IMR-90 (cell line): ENCODE measurements around the gene COMP. TPM values are rescaled to one million over a fixed set of nuclear protein-coding genes. Genes with fewer than 3 reads are reported as not detected.
A peak's percentile ranks its signal among the peaks of the same experiment; 100 is the strongest.

ENCODE experiments used
- ATAC-seq: fragments of 200-7000 bp; cut with Tn5 transposase; 2 replicates; pipeline ENCODE4 v1.9.1; 2020; ENCODE audit warnings: low read depth, mild to moderate bottlenecking, moderate library complexity
- BruUV-seq: library from RNA; stranded (reverse); fragments of 400-500 nt; replicated peaks from 2 replicates; lab custom pipeline; 2021; lab: Mats Ljungman, UMichigan
- CTCF ChIA-PET: fragments of 300-600 bp; formaldehyde crosslinking; extraction: SDS; loops from one replicate; lab custom pipeline; 2021; ENCODE audit warnings: antibody characterized with exemption; lab: Yijun Ruan, JAX
- POLR2A ChIA-PET: fragments of 300-600 bp; sonication (Branson Sonifier 250); formaldehyde crosslinking; loops from one replicate; lab custom pipeline; 2022; ENCODE audit warnings: antibody characterized with exemption; ENCODE audit not compliant: unreplicated experiment; lab: Charles Lee
- DNase-seq: peaks from one replicate; pipeline ENCODE4 v3.0.0; 2013
- H2AFZ ChIP-seq: replicated peaks from 2 replicates; pipeline ENCODE3; 2013; ENCODE audit warnings: low read length, mild to moderate bottlenecking; ENCODE audit not compliant: poor library complexity
- H2AK5ac ChIP-seq: 2 replicates; pipeline ENCODE4 v1.6.1; 2013; ENCODE audit warnings: low read depth, low read length, inconsistent platforms
- H2AK9ac ChIP-seq: replicated peaks from 2 replicates; pipeline ENCODE3; 2013; ENCODE audit warnings: mild to moderate bottlenecking, low read depth, low read length, moderate library complexity; ENCODE audit not compliant: poor library complexity
- H2BK120ac ChIP-seq: 2 replicates; pipeline ENCODE4 v1.6.1; 2013; ENCODE audit warnings: low read depth, low read length, inconsistent platforms
- H2BK15ac ChIP-seq: 3 replicates; pipeline ENCODE4 v1.6.1; 2013; ENCODE audit warnings: low read depth, low read length, inconsistent platforms
- H2BK20ac ChIP-seq: 2 replicates; pipeline ENCODE4 v1.6.1; 2013; ENCODE audit warnings: low read depth, mild to moderate bottlenecking, inconsistent platforms, low read length, moderate library complexity
- H2BK5ac ChIP-seq: 2 replicates; pipeline ENCODE4 v1.6.1; 2013; ENCODE audit warnings: mild to moderate bottlenecking, low read depth, low read length, inconsistent platforms; ENCODE audit not compliant: poor library complexity, severe bottlenecking
- H3K14ac ChIP-seq: replicated peaks from 2 replicates; pipeline ENCODE4 v1.6.1; 2013; ENCODE audit warnings: low read depth, low read length, inconsistent platforms
- H3K18ac ChIP-seq: 2 replicates; pipeline ENCODE4 v1.6.1; 2013; ENCODE audit warnings: low read depth, low read length, control low read depth
- H3K23ac ChIP-seq: 2 replicates; pipeline ENCODE4 v1.6.1; 2013; ENCODE audit warnings: low read depth, low read length, inconsistent platforms
- H3K27ac ChIP-seq: 2 replicates; pipeline ENCODE4 v1.5.1; 2013; ENCODE audit warnings: mild to moderate bottlenecking, control low read depth, low read length; ENCODE audit not compliant: insufficient read depth
- H3K27me3 ChIP-seq: 2 replicates; pipeline ENCODE4 v1.6.1; 2013; ENCODE audit warnings: low read length; ENCODE audit not compliant: control insufficient read depth, insufficient read depth
- H3K36me3 ChIP-seq: 2 replicates; pipeline ENCODE4 v1.6.1; 2013; ENCODE audit warnings: low read length, mixed read lengths; ENCODE audit not compliant: control insufficient read depth, insufficient read depth
- H3K4ac ChIP-seq: 2 replicates; pipeline ENCODE4 v1.6.1; 2013; ENCODE audit warnings: low read depth, low read length, inconsistent platforms
- H3K4me1 ChIP-seq: 2 replicates; pipeline ENCODE4 v1.6.1; 2013; ENCODE audit warnings: low read length, mixed read lengths; ENCODE audit not compliant: control insufficient read depth, insufficient read depth
- H3K4me2 ChIP-seq: 2 replicates; pipeline ENCODE4 v1.6.1; 2013; ENCODE audit warnings: low read depth, mild to moderate bottlenecking, control low read depth, low read length, moderate library complexity
- H3K4me3 ChIP-seq: 2 replicates; pipeline ENCODE4 v1.5.1; 2013; ENCODE audit warnings: low read depth, mild to moderate bottlenecking, control low read depth, low read length, moderate library complexity; ENCODE audit not compliant: insufficient read depth
- H3K56ac ChIP-seq: 2 replicates; pipeline ENCODE4 v1.6.1; 2013; ENCODE audit warnings: low read length, inconsistent platforms; ENCODE audit not compliant: insufficient read depth; ENCODE audit errors: extremely low read depth
- H3K79me1 ChIP-seq, 2 experiments: 2 replicates each; pipeline ENCODE4 v1.6.1; 2013; ENCODE audit warnings: low read length in 2 of 2, inconsistent platforms in 1 of 2, low read depth in 1 of 2
- H3K9ac ChIP-seq: 2 replicates; pipeline ENCODE4 v1.6.1; 2013; ENCODE audit warnings: low read depth, low read length, control low read depth
- H3K9me1 ChIP-seq: 2 replicates; pipeline ENCODE4 v1.6.1; 2013; ENCODE audit warnings: low read length, inconsistent platforms; ENCODE audit not compliant: insufficient read depth
- H3K9me3 ChIP-seq: 2 replicates; pipeline ENCODE4 v1.6.1; 2013; ENCODE audit warnings: low read length; ENCODE audit not compliant: control insufficient read depth, insufficient read depth
- H4K20me1 ChIP-seq: 2 replicates; pipeline ENCODE4 v1.6.1; 2013; ENCODE audit warnings: low read length, inconsistent platforms; ENCODE audit not compliant: insufficient read depth
- H4K5ac ChIP-seq: 2 replicates; pipeline ENCODE4 v1.6.1; 2013; ENCODE audit warnings: mild to moderate bottlenecking, low read depth, low read length, control low read depth
- H4K8ac ChIP-seq, 2 experiments: 2 replicates each; pipeline ENCODE4 v1.6.1; 2013; ENCODE audit warnings: low read depth in 2 of 2, low read length in 2 of 2, control low read depth in 1 of 2, inconsistent platforms in 1 of 2
- H4K91ac ChIP-seq: 2 replicates; pipeline ENCODE4 v1.6.1; 2013; ENCODE audit warnings: low read depth, low read length, inconsistent platforms; ENCODE audit not compliant: insufficient read depth
- FOS ChIP-seq: fragments of 150-350 bp; IDR thresholded peaks from 2 replicates; pipeline ENCODE4 v1.6.1; 2016; ENCODE audit warnings: low read depth, low read length
- WGBS, 2 experiments: methylation state at CpG; one replicate each; pipeline versions ENCODE4 v1.1.5 to v1.1.7; 2013; ENCODE audit warnings: missing lambda C conversion rate in 2 of 2; ENCODE audit not compliant: insufficient read length in 1 of 2; ENCODE audit errors: extremely low coverage in 2 of 2; 5-methylcytosine and 5-hydroxymethylcytosine counted together
- dilution Hi-C: fragments of 300-500 bp; cut with HindIII; formaldehyde crosslinking; loops from one replicate; pipeline ENCODE4 v1.14.3; 2018; ENCODE audit warnings: low sequenced_read_pairs; ENCODE audit not compliant: unreplicated experiment
- in situ Hi-C: fragments of 300-500 bp; cut with MboI; formaldehyde crosslinking; loops from 3 replicates; pipeline ENCODE4 v1.14.3; 2019; ENCODE audit warnings: low sequenced_read_pairs, inconsistent platforms, mixed read lengths
- intact Hi-C: fragments of 100-400 bp; cut with micrococcal nuclease; formaldehyde crosslinking; loops from 2 replicates; pipeline ENCODE4 v1.10.0; 2022
- polyA plus RNA-seq, 3 experiments: library from polyadenylated mRNA; depleted of rRNA; stranded (reverse); fragments of >200 nt; gene quantifications; 2 replicates each; pipeline ENCODE4 v1.2.3, GENCODE V29; 2012; ENCODE audit warnings: low replicate concordance in 1 of 3
- total RNA-seq: library from RNA; depleted of rRNA; stranded (reverse); fragments of >200 nt; gene quantifications from 2 replicates; pipeline ENCODE4 v1.2.3, GENCODE V29; 2012
- TF ChIP-seq, protein P1 (sequence below): conservative IDR thresholded peaks from 2 replicates; pipeline ENCODE4 v1.5.1; 2012; ENCODE audit warnings: mild to moderate bottlenecking, low read depth, low read length, improper control_type of control experiment

Gene COMP
- total and polyA plus RNA-seq, 2 of the 4 experiments (the other 2 are of a cell fraction), result under 0.01 to 0.43 TPM

DNA sequence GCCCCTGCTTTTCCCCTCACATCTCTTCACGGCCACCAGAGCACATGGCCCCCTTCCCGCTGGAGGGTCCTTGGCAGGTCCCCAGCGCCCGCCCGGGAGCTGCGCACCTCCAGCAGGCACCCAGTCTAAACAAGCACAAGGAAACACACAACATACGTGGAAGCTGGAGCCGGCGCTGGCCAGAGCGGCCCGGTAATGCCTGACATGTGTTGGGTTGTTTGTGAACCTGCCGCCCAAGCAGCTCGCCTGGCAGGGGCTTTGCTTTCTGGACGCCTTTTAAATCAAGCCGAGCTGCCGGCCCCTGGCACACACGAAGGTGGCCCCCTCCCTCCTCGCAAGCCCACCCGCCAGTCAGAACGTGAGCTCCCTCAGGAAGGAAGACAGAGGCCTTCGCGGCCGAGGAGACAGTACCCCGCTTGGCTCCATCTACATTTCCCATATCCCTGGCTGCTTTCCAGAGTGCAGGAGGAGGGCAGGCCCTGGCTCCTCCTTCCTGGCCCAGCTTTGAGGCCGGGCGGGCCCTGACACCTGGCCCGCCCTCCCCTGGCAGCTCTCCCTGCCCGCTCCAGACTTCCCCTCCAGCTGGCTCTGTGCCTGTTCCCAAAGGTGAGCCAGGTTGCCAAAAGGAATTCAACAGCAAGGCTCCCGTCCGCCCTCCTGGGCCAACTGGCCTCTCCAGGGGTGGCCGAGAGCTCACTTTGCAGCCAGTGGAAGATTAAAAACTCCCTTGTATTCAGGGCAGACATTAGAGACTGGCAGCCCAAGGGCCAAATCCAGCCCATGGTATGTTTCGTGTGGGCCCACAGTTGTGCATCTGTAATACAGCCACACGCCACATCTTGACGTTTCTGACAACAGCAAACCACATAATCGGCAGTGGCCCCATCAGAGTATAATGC lies 28.7 kb downstream of the COMP start:
- H3K9ac ChIP-seq, result no peak overlapping the region
- H3K4ac ChIP-seq, result no peak overlapping the region
- no peak overlapping the region for H4K91ac ChIP-seq
- no peak overlapping the region for H2BK120ac ChIP-seq
- DNase-seq (no peak), ATAC-seq (no peak; the same call in 1 of the 2 replicates)
- no peak overlapping the region for H3K4me3 ChIP-seq
- H2AK5ac ChIP-seq, result no peak overlapping the region
- H3K27me3 ChIP-seq, result no peaks in the 10 kb centered on the region
- no peak overlapping the region for H3K56ac ChIP-seq
- no peaks in the 10 kb centered on the region for H3K79me1 ChIP-seq
- H3K4me2 ChIP-seq, result no peak overlapping the region
- BruUV-seq, result no TSS peak
- ChIA-PET POLR2A (no interaction called here), CTCF (interaction anchor here (0.9 kb wide), 1 partner anchor 9 kb away, joined by 3 read pairs; no protein-coding TSS in a partner anchor)
- dilution Hi-C loops, result no loop called here
- H4K5ac ChIP-seq, result no peak overlapping the region
- TF ChIP-seq, protein P1, sequence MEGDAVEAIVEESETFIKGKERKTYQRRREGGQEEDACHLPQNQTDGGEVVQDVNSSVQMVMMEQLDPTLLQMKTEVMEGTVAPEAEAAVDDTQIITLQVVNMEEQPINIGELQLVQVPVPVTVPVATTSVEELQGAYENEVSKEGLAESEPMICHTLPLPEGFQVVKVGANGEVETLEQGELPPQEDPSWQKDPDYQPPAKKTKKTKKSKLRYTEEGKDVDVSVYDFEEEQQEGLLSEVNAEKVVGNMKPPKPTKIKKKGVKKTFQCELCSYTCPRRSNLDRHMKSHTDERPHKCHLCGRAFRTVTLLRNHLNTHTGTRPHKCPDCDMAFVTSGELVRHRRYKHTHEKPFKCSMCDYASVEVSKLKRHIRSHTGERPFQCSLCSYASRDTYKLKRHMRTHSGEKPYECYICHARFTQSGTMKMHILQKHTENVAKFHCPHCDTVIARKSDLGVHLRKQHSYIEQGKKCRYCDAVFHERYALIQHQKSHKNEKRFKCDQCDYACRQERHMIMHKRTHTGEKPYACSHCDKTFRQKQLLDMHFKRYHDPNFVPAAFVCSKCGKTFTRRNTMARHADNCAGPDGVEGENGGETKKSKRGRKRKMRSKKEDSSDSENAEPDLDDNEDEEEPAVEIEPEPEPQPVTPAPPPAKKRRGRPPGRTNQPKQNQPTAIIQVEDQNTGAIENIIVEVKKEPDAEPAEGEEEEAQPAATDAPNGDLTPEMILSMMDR, result no peak
- TF ChIP-seq FOS, result no peak
- H3K9me3 ChIP-seq, result no peaks in the 10 kb centered on the region
- peaks cover 4% of the 10 kb centered on the region for H3K4me1 ChIP-seq
- H3K14ac ChIP-seq, result no peak overlapping the region
- no peak overlapping the region for H2BK5ac ChIP-seq
- H2BK15ac ChIP-seq, result no peak overlapping the region
- in situ Hi-C loops, result no loop called here
- no peak overlapping the region for H2AFZ ChIP-seq
- no peak overlapping the region for H4K8ac ChIP-seq
- H2AK9ac ChIP-seq, result peak overlapping the region; percentile 13
- peaks cover 3% of the 10 kb centered on the region; the same call in 1 of the 2 replicates for H3K36me3 ChIP-seq
- H3K18ac ChIP-seq, result no peak overlapping the region
- intact Hi-C loops, result no loop called here
- WGBS, 2 experiments, result 72% methylated on average over 9 of the region's 35 CpGs; no CpG with 5 or more reads in 1 of the 2 experiments
- no peak overlapping the region for H3K23ac ChIP-seq
- H2BK20ac ChIP-seq, result no peak overlapping the region
- H3K27ac ChIP-seq, result no peak overlapping the region
- H3K9me1 ChIP-seq, result 0 out of 2 replicates have a peak, but pooled peaks cover 3% of the 10 kb centered on the region
- no peaks in the 10 kb centered on the region for H4K20me1 ChIP-seq
